Mucosa of rectum (tissue), 2 donors: ENCODE results near the gene CSTF3.
"Not testable (repeated sequence)": the region's sequence is repeated elsewhere in the genome, so short reads cannot be mapped to it uniquely, and the experiment has no call there.

Experiments
- H3K27ac ChIP-seq, 2 donors: one replicate each; pipeline ENCODE4 v1.7.0; 2013; ENCODE audit warnings: inconsistent platforms in 2 of 2, low read depth in 2 of 2, low read length in 2 of 2
- H3K27me3 ChIP-seq, 2 donors: one replicate each; pipeline ENCODE4 v1.7.0; 2013; ENCODE audit warnings: low read length in 2 of 2; ENCODE audit not compliant: control insufficient read depth in 2 of 2, insufficient read depth in 2 of 2
- H3K36me3 ChIP-seq, 2 donors: one replicate each; pipeline ENCODE4 v1.7.0; 2013; ENCODE audit warnings: low read length in 2 of 2; ENCODE audit not compliant: control insufficient read depth in 2 of 2, insufficient read depth in 2 of 2
- H3K4me1 ChIP-seq, 2 donors: one replicate each; pipeline ENCODE4 v1.7.0; 2013; ENCODE audit warnings: low read length in 2 of 2, mild to moderate bottlenecking in 1 of 2; ENCODE audit not compliant: control insufficient read depth in 2 of 2, insufficient read depth in 2 of 2
- H3K4me3 ChIP-seq, 2 donors: one replicate each; pipeline ENCODE4 v1.7.0; 2013; ENCODE audit warnings: low read length in 2 of 2
- H3K9ac ChIP-seq, 2 donors: one replicate each; pipeline ENCODE4 v1.7.0; 2013; ENCODE audit warnings: low read length in 2 of 2, low read depth in 1 of 2, mild to moderate bottlenecking in 1 of 2
- H3K9me3 ChIP-seq, 2 donors: one replicate each; pipeline ENCODE4 v1.7.0; 2013; ENCODE audit warnings: low read length in 2 of 2; ENCODE audit not compliant: control insufficient read depth in 2 of 2
- donor health status: healthy.
- donor health status: Normal muscosa, but diverticular disease.

Gene CSTF3

DNA sequence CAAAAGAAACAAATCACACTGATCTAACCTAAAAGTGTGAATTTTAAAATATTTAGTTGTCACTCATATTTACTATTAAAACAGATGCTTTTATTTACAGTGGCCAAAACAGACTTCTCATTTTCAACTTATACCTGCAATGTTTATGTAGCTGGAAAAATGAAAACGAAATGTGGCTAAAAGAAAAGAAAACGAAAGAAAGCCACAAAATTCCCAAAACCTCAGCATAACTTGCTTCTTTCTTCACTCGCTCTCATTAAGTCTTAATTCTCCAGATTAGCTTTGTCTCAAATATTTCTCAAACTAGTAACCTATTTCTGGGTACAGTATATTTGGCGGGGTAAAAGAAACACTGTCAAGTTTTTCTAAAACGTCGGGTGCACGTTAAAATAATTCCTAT lies 693 bp downstream of the CSTF3 start:
- Histone ChIP-seq H3K36me3 (no peaks in the 10 kb centered on the region), H3K27me3 (no peaks in the 10 kb centered on the region), H3K4me3 (peak overlapping the region; percentile 92 to 100), H3K9me3 (no peaks in the 10 kb centered on the region), H3K4me1 (peaks cover 0 to 14% of the 10 kb centered on the region in 2 donors), H3K9ac (peak overlapping the region; percentile 86 to 91), H3K27ac (peak overlapping the region; percentile 57 to 70)

DNA sequence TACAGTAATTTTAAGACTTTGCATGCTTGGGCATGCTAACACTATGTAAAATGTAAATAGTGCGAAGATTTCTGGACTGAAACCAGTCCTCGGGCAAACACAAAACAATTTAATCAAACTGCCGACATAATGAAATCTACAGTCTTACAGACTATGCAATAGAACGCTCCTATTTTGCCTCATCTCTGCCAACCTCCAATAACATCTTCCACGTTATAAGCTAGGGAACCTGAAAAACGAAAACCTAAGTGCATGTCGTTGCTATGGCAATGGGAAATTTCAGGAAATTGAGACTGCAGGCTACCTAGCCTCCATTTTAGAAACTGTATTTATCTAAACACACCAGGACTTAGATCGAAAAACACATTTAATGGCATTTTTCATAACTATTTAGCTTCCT lies 1.1 kb downstream of the CSTF3 start:
- Histone ChIP-seq H3K9ac (peak overlapping the region in 1 of 2 donors; percentile 91), H3K27ac (peak overlapping the region in 1 of 2 donors; percentile 70), H3K9me3 (no peaks in the 10 kb centered on the region), H3K4me1 (peaks cover 0 to 15% of the 10 kb centered on the region in 2 donors), H3K4me3 (peak overlapping the region; percentile 92 to 100), H3K36me3 (no peaks in the 10 kb centered on the region), H3K27me3 (no peaks in the 10 kb centered on the region)

DNA sequence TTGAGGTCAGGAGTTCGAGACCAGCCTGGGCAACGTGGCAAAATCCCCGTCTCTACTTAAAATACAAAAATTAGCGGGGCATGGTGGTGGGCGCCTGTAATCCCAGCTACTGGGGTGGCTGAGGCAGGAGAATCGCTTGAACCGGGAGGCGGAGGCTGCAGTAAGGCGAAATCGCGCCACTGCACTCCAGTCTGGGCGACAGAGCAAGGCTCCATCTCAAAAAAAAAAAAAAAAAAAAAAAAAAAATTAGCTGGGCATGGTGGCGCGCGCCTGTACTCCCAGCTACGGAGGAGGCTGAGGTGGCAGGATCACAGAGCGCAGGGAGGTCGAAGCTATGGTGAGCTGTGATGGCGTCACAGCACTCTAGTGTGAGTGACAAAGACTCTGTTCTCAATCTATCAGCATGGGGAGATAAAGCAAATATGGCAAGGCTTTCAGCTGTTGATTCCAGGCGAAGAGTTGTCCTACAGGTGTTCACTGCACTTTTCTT lies 1.9 kb downstream of the CSTF3 start:
- H3K36me3 ChIP-seq, H3K27ac ChIP-seq, H3K9ac ChIP-seq, H3K9me3 ChIP-seq, H3K27me3 ChIP-seq: not testable (repeated sequence)
- Histone ChIP-seq H3K4me3 (peak overlapping the region in 1 of 2 donors; percentile 92), H3K4me1 (peaks cover 0 to 15% of the 10 kb centered on the region in 2 donors)

DNA sequence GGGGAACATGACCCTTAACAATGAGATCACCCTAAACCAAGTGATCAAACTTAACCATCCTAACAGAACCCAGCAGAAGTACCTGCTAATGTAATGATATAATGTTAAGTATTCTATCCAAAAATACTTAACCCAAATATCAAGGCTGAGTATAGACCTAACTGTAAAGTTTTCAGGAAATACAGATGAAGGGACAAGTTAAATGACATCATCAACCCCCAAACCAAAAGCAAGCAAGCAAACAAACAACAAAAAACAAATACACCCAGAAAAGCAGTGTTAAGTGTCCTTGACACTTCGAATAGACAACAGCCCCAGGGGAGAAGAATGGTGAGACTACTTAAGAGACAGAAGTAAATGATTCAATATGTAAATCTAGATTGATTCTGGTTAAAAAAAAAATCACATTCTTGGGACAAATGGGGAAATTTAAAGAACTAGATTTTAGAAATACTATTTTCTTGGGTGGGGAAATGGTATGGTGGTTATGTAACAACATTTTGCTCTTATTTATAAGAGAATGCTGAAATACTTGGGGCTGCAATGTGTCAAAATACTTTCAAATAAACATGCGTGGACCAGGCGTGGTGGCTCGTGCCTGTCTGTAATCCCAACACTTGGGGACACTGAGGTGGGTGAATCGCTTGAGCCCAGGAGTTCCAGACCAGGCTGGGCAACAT lies 2.5 kb downstream of the CSTF3 start:
- H3K9me3 ChIP-seq: no peaks in the 10 kb centered on the region
- H3K27me3 ChIP-seq: no peaks in the 10 kb centered on the region
- H3K4me3 ChIP-seq: no peak overlapping the region
- no peak overlapping the region for H3K9ac ChIP-seq
- peaks cover 0 to 15% of the 10 kb centered on the region in 2 donors for H3K4me1 ChIP-seq
- no peak overlapping the region for H3K27ac ChIP-seq
- H3K36me3 ChIP-seq: no peaks in the 10 kb centered on the region

DNA sequence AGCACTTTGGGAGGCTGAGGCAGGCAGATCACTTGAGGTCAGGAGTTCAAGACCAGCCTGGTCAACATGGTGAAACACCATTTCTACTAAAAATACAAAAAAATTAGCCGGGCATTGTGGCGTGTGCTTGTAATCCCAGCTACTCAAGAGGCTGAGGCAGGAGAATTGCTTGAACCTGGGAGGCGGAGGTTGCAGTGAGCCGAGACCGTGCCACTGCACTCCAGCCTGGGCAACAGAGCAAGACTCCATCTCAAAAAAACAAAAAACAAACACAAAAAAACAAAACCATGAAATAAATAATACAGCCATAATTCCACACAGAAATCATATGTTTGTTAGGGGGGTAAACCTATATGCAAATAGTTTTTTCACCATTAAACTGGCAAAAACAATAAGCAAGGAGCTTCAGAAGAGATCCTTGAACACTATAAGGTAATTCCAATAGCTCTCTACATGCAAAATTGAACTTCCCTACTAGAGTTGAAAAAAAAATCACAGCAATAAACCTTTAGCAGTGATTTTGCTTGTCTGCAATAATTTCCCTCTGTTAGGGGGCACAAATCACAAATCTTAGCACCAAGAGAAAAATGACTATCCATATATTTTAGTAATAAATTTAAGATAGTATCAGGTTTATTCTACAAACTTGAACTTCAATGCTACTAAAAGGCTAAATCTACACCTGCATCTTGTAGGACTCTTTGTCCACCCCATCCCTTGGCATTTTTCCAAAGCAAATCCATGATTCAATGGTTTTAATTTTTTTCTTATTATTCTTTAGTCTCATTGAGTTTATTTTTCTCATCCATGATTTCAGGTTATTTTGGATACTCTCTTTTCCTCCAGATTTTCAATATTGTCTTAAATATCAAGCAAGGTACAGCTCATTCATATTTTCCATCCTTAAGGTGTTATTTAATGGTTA lies 3.9 kb downstream of the CSTF3 start:
- Histone ChIP-seq H3K4me1 (peaks cover 0 to 15% of the 10 kb centered on the region in 2 donors), H3K27ac (no peak overlapping the region), H3K9ac (no peak overlapping the region), H3K36me3 (no peaks in the 10 kb centered on the region), H3K4me3 (no peak overlapping the region), H3K9me3 (no peaks in the 10 kb centered on the region), H3K27me3 (no peaks in the 10 kb centered on the region)

DNA sequence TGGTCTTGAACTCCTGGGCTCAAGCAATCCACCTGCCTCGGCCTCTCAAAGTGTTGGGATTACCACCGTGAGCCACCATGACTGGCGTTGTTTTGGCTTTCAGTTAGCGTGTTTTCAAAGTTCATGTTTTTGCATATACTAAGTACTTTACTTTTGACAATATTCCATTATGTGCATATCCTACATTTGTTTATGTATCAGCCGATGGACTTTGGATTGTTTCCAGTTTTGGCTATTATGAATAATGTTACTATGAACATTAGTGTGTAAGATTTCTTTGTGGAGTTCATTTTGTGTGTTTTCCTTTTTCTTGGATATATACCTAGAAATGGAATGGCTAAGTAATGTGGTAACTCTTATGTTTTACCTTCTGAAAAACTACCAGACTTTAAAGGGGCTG lies 9.9 kb downstream of the CSTF3 start:
- Histone ChIP-seq H3K4me3 (no peak overlapping the region), H3K9ac (no peak overlapping the region), H3K4me1 (peaks cover 0 to 5% of the 10 kb centered on the region in 2 donors), H3K27me3 (no peaks in the 10 kb centered on the region), H3K9me3 (no peaks in the 10 kb centered on the region), H3K27ac (no peak overlapping the region), H3K36me3 (no peaks in the 10 kb centered on the region)

DNA sequence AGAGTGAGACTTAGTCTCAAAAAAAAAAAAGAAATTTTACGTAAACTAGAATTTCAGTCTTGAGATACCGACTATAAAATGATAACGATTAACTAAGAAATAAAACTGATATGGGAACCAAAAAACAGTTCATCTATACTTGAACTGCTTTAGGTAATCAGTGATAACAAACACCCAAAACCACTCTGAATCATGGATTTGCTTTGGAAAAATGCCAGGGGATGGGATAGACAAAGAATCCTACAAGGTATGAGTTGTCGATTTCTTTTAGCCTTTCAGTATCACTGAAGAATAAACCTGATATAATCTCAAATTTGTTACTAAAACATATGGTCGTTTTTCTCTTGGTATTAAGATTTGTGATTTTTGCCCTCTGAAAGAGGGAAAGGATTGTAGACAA lies 13.7 kb downstream of the CSTF3 start:
- Histone ChIP-seq H3K9ac (no peak overlapping the region), H3K36me3 (no peaks in the 10 kb centered on the region), H3K27ac (no peak overlapping the region), H3K9me3 (no peaks in the 10 kb centered on the region), H3K27me3 (no peaks in the 10 kb centered on the region), H3K4me3 (no peak overlapping the region), H3K4me1 (peaks cover 0 to 2% of the 10 kb centered on the region in 2 donors)

DNA sequence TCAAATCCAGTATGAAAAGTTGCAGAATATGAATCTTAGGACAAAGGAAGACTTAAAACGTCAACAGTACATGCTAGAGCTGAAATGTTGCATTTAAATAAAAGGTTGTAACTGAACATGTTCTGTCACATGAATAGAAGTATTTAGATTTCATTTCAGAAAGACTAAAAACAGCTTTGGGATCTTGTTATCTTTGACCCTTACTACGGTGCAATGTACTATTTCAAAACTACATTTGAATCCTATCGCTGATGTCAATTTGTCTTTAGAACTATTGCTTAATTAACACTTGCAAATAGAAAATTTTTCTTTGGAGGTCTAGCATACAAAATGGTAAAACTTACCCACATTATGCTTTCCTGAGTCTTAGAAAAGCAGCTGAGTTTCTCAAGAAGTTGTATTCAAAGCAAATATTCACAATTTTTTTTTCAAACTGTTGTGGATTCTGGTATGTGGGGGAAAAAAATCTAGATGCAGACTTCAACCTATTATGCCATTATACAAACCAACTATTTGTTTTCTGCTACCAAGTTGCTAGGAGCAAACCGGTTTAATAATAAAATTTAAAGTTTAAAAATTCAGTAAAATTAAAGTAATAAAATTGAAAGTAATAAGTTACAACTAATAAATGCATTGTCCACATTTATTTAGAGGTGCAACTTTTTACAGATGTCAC lies 25.4 kb downstream of the CSTF3 start:
- Histone ChIP-seq H3K27ac (no peak overlapping the region), H3K4me3 (no peak overlapping the region), H3K4me1 (peaks cover 0 to 2% of the 10 kb centered on the region in 2 donors), H3K9ac (no peak overlapping the region), H3K27me3 (no peaks in the 10 kb centered on the region), H3K9me3 (no peaks in the 10 kb centered on the region), H3K36me3 (peaks cover 12 to 16% of the 10 kb centered on the region in 2 donors)

DNA sequence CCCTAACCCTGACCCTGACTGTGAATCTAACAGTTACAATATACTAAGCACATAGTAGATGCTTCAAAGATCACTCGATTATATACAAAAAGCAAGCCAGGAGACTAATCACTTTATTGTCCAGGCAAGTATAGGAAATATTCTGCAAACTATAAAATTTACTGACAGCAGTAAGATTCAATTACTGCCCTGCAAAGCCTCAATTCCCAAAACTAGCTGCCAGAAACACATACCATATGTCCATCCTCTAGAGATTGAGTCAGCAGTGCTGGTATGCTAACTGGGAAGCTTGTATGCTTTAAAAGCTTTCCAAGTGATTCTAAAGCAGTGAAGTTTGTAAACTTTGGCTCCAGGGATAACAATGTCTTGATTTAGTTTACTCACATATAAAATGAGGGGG lies 26.1 kb downstream of the CSTF3 start:
- Histone ChIP-seq H3K4me1 (peaks cover 0 to 2% of the 10 kb centered on the region in 2 donors), H3K9ac (no peak overlapping the region), H3K9me3 (no peaks in the 10 kb centered on the region), H3K27ac (no peak overlapping the region), H3K4me3 (no peak overlapping the region), H3K27me3 (no peaks in the 10 kb centered on the region), H3K36me3 (peaks cover 5 to 11% of the 10 kb centered on the region in 2 donors)

DNA sequence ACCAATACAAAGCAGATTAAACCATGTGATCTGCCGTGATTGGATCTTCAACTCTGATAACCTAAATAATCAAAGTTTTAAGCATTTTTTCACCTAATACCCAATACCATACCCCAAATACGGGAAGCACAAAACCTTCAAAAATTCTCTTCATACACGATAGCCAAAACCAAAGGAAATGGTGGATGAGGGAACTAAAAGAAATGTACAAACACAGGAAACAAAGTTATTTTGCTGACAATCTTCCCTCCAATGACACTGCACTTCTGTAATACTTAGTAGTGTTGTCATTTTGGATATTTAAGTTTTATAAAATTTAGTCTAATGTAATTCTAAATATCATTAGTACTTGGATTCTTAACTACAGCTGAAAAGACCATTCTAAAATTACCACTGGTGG lies 27.0 kb downstream of the CSTF3 start:
- Histone ChIP-seq H3K9ac (no peak overlapping the region), H3K9me3 (no peaks in the 10 kb centered on the region), H3K4me1 (peaks cover 0 to 2% of the 10 kb centered on the region in 2 donors), H3K36me3 (peaks cover 2 to 4% of the 10 kb centered on the region in 2 donors), H3K27ac (no peak overlapping the region), H3K27me3 (no peaks in the 10 kb centered on the region), H3K4me3 (no peak overlapping the region)
